Measurements from ENCODE around the gene EHD3.
"Not testable (repeated sequence)": the region's sequence is repeated elsewhere in the genome, so short reads cannot be mapped to it uniquely, and the experiment has no call there.

Gene EHD3

DNA sequence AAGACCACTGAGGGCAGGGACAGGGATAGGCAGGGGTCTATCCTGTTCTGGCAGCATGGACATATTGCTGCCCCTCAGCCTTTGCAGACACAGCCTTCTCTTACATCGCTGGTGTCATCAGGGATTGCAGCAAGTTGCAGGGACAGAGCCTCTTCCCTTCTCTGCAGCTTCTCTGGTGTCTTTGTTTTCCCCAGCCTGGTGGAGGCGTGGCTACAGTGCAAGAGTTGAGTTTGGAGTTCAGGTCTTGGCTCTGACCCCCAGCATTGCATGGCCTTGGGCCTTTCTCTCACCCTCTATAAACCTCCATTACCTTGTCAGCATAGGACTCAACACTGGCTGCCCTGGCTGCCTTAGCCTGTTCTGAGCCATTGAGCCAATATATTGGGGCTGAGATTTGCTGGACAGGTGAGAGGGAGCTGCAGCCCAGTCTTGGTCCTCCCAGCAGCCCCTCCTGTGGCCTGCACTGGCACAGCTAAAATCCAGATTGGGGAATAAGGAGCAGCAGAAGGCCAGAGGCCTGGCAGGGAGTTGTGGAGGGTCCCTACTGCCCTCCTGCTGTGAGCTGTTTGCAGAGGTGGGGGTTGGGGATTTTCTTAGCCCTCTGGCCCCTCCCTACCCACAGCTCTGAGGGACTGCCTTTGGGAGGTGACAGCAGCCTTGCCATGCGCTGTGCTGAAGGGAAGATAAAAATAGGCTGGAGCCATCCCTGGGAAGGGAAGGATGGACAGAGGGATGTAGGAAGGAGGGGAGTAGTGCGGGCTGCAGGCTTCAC, 22.8 kb downstream of the EHD3 start:
- peak; percentile 7 for DNase-seq (ENCODE audit: low spot score)

DNA sequence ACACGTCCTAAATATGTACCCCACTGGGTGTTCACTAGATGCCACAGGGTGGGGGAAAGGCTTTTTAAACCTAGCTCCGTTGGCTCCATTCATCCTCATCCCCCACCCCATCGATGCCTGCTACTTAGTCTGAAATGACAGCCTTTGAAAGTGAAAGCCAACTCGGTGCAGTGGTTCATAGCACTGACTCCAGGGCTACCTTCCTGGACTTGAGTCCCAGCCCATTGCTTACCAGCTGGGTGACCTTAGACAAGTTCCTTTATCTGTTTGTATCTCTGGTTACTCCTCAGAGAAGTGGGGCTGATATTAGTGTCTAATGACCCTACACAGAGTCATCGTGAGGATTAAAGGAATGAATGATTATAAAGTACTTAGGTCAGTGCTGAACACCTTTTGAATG, 24.4 kb downstream of the EHD3 start:
- no peak for DNase-seq (ENCODE audit: low spot score)

DNA sequence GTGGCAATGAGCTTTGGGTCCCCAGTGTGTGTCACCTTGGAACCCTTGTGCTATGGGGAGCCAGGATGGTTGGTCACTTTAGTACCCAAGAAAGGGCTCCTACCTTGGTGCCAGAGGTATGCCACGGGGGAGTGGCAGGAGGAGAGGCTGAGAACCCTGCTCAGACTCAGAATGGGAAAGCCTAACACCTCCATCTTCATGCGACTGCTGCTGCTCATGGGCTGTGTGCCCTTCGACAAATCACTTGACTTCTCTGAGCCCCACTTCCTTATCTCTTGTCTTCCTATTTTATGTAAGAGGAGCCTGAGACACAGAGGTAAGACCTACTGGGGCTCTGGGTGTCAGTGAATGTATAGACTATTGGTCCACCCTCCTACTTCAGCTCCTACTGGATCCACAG, 25.1 kb downstream of the EHD3 start:
- no peak for DNase-seq (ENCODE audit: low spot score)

DNA sequence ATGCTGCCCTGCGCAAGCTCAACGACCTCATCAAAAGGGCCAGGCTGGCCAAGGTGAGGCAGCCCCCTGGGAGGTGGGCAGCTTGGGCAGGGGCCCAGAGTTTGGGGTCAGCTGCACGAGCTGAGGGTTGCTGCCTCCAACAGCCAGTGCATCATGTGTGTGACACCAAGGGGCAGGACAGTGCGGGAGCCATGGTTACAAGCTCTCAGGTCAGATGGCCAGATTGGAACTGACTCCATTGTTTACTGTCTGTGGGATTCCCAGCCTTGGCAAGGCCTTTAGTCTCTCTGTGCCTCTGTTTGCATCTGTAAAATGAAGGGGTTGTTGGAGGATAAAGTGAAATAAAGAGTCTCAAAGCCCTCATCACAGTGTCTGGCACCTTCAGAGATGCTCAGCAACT, 26.9 kb downstream of the EHD3 start:
- no peak for DNase-seq (ENCODE audit: low spot score)

DNA sequence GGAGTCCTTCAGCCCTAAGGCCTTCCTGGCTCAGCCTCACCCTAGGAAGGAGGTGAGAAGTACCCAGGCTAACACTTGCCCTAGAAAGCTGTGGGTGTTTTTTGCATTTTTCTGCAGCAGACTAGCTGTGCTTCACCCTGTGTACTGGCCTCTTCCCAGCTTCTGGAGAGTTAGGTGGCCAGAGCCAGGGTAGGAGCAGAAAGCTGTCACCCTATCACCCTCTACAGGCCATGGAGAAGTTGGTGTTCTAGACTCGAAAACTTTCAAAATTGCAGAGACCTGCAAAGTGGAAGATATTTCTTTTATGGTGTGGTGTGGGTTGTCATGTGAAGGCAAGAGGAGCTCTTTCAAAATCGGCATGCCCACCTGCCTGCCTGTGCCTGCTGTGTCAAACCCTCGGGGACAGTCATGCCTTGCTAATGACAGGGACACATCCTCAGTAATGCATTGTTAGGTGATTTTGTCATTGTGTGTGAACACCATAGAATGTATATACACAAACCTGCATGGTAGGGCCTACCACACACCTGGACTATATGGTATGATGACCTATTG, 29.8 kb downstream of the EHD3 start:
- no peak for DNase-seq (ENCODE audit: low spot score)

DNA sequence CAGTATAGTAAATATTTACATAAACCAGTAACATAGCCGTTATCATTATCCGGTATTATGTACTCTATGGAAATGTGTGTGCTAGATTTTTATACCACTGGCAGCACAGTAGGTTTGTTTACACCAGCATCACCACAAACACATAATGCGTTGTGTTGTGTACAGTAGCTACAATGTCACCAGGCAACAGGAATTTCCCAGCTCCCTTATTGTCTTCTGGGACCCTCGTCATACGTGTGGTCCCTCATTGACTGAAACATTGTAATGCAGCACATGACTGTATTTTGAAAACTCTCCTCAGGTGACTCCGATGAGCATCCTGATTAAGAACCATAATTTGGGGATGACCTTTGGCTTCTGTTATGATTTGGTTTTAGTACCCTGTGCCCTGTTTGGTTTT, 31.3 kb downstream of the EHD3 start:
- no peak for DNase-seq (ENCODE audit: low spot score)

DNA sequence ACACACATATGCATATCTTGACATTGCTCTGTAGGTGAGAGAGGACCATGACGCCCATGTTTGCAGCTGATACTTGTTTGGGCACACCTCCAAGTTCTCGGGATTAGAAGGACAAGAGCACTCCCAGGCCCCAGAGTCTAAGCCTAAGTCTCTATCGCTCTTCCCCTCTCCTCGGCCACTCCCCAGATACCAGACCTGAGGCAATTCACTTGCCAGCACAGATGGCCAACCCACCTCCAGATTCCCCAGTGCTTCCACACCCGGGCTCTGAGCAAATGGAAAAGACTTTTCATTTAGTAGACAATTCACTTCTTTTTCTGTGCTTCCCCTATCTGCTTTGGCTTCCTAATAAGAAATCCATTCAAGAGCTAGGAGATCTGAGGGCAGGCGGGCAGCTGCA, 32.9 kb downstream of the EHD3 start:
- DNase-seq (ENCODE audit: low spot score) = no peak

DNA sequence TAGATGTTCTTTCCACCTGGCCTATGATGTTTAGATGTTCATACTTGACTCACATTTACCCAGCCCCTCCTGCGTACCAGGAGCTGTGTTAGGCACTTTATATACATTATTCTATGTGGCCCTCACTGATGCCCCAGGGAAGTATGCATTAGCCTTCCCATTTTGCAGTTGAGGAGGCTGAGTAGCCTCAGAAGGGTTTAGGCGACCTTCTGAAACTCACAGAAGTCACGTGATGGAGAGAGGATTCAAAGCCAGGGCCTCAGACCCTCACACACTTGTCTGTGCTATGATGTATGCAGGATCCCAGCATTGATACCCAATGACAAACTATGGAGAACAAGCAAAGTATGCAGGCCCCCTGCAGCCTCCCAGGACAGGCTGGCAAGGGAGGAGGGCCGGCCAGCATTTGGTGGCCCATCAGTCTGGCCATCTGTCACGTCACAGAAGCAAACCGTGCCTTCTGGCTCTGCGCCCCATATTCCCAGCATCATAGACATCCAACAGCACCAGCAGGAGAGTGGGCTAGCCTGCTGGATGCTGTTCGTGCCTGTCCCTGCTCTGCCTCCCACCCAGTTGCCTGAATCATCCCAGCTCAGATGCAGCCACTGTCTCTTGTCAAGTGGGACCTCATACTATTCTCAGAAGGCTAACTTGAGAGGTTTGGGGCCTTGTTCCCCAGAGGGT, 33.6 kb downstream of the EHD3 start:
- DNase-seq (ENCODE audit: low spot score) = no peak

DNA sequence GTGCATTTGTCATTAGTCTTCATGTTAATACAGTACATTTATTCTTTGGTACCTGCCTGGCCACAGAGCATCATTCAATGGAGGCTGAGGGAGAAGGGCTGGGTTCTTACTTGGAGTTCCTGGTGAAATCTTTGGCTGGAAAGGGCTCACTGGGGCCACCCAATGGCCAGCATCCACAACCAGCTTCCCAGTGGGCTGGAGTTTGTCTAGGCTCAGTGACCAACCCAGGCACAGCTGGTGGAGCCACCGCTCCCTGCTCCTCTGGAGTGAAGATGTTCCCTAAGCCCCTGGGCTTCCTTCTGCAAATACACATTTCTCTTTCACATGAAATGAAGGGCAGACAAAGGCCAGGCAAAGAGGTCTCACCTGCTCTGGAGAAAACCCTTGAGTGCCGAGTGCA, 34.4 kb downstream of the EHD3 start:
- no peak for DNase-seq (ENCODE audit: low spot score)

DNA sequence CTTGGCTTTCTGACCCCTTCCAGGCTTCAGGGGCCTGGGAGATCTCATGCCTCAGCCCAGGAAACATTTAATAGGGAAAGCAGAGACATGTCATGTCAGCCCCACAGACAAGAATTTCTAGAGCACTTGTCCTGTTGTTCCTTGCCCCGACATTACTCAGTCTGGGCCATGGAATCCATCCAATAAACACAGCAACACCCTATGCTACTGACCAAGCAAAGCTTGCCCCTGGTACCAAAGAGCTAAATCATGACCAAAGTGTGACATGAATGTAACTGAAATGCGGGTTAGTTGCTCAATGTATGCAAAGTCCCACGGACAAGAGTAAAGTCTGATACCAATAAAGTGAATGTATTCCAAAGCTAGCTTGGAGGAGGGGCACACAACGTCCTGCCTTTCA, 35.1 kb downstream of the EHD3 start:
- peak; percentile 20 for DNase-seq (ENCODE audit: low spot score)

DNA sequence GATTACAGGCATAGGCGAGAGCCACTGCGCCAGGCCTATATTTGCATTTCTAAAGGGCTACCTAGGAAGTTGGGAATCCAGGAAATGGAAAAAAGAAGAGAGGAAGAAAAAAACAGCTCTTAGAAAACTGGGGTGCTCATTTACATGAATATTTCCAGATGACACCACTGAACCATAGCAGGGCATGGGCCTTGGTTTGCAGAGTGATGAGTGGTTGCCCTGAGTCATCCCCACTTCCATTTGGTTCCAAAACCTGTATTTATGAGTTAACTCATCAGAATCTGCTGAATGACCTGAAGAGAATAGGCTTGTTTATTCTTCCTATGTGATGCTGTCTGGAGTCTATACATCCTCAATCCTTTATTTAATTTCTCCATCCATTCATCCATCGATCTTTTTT, 36.2 kb downstream of the EHD3 start:
- peak; percentile 90 for DNase-seq (ENCODE audit: low spot score)

DNA sequence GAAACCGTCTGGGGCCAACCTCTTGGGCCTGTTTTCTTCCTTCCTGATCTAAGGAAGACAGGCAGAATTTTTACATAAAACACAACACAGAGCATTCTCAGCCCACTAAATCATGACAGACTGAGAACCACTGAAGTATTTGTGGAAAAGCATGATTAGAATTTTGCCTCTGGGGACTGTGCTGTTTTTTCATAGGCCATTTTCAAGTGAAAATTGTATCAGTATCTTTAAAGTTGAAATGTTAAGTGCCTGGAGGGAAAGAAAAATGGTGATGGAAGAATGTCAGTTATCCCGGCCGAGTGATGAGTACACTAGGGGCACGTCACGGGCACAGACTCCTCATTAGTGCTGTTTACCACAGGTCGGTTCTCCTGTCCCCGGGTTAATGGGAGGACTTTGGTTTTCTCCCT, 36.9 kb downstream of the EHD3 start:
- DNase-seq (ENCODE audit: low spot score) = peak; percentile 20

DNA sequence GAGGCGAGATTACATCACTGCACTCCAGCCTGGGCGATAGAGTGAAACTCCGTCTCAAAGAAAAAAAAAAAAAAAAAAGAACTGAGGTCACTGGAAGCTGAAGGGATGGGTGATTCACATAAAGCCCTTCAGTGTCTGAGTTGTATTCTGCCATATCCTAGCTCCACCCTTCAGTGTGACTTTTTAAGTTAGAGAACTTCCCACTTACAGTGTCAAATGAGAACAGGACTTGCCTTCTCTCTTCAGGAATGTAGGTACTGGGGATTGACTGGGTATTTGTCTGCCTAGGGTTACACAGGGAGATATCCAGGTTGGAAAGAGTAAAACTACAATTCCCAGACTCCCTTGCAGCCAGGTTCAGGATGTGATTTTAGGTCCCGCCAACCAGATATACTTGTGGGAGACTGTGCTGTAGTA, 37.9 kb downstream of the EHD3 start:
- peak; percentile 76 for DNase-seq (ENCODE audit: low spot score)

DNA sequence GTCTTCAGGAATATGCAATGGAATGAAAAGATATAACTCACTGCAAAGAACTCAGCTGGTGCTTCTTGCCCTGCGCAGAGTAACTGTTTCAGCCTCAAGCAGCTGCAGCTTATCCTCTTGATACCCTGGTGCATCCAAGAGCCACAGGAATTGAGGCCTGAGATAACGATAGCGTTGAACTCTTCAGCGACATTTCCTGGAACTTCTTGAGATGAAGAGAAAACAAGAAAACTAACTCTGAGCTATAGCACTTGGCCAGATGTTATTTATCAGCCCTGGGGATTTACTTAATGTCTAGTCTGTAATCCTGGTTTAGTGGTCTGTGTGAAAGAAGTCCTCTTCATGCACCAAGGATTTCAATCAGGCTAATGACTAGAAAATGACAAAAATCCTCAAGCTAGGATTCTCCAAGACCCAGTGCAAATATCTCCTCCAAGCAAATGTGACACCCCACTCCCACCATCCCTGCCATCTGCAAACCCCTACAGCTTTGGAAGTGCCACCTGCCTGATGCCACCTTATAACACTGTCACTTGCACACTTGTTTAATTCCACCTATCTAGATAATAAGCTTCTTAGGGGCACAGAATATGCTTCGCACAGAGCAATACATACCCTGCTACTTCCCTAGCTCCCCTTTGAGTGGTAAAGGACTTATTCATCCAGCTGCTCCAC, 40.6 kb downstream of the EHD3 start:
- DNase-seq (ENCODE audit: low spot score) = no peak

DNA sequence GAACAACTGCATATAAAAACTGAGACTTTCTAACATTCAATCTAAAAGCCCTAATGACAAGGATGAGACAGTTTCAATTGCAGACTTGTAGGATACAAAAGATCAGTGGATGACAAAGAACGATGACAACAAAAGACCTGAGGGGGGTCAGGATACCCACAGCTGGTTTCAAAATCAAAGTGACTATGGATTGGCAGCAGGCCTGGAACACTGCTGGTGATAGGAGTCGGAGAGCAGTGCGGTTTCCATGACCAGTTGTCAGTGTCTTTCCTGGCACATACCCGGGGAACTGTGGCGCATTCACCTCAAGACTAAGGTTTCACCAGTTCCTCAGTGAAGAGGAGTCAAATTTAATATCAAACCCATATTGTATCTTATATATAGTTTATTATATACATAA, 42.0 kb downstream of the EHD3 start:
- DNase-seq (ENCODE audit: low spot score) = no peak

DNA sequence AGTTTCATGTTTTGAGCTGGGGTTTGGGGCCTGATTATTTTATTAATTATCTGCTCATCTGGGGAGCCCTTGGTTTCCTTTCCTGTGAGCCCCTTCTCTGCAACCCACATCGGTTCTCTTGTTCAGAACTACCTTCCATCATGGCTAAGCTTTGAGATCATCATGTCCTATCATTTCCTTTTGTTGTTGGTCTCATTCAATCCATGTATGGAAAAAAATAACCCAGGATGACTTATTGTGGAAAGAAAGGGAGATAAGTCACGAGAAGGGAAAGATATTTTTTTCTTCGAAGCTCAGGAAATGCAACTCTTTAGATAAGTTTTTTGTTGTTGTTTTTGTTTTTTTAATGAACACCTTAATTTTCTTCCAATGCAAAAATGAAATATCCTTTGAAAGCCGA, 43.7 kb downstream of the EHD3 start:
- no peak for DNase-seq (ENCODE audit: low spot score)

DNA sequence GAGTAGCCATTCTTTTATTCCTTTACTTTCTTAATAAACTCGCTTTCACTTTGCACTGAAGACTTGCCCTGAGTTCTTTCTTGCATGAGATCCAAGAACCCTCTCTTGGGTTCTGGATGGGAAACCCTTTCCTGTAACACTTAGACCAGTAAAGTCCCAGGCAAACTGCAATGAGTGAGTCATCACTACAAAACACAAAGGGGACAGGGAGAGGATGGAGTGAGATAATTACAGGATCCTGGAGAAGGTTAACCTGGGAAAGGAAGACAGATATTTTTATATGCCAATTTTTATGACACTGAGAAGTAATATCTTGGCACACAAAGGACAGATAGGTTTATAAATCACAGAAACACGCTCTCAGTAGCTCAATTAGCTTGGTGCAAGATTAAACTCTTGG, 48.7 kb downstream of the EHD3 start:
- DNase-seq (ENCODE audit: low spot score) = no peak

DNA sequence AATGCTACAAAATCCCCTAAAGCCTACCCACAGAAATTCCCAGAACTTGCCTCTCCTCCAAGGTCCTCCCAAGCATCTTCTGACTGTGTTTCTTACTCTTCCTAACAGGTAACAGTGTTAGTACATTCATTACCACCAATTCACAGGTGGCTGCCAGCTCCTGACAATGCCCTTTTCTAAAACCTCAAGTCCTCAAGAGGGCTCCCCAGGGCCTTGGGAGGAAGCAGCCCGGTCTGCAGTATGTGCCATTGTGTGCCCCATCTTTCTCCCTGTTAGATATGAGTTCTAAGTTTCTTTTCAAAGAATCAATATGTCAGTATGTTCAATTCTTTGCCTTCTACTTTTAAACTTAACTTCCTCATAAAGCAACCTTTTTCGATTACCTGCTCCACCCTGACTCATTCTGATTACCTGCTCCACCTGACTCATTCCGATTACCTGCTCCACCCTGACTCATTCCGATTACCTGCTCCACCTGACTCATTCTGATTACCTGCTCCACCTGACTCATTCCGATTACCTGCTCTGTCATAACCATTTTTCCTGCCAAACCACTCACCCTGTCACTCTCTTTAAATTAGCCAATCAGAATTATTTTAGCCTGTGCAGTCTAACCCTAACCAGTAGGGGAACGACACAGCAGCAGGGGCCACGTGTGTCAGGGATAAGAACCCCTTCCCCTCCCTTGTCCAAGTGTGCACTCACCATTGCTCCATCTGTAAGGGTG, 49.4 kb downstream of the EHD3 start:
- not testable (repeated sequence) for DNase-seq (ENCODE audit: low spot score)

DNA sequence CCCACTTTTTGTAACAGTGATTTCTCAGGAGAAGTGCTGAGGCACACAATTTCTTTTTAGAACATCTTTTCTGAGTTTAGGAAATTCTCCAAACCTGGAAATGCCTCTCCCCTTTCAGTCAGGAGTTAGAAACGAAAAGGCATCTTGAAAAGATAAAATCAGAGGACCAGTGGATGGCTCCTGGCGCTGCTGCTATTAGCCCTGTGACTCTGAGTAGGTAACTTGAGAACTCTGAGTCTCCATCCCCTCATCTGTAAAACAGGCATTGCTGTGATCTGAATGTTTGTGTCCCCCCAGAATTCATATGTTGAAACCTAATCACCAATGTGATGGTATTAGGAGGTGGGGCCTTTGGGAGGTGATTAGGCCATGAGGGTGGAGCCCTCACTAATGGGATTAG, 50.2 kb downstream of the EHD3 start:
- no peak for DNase-seq (ENCODE audit: low spot score)

DNA sequence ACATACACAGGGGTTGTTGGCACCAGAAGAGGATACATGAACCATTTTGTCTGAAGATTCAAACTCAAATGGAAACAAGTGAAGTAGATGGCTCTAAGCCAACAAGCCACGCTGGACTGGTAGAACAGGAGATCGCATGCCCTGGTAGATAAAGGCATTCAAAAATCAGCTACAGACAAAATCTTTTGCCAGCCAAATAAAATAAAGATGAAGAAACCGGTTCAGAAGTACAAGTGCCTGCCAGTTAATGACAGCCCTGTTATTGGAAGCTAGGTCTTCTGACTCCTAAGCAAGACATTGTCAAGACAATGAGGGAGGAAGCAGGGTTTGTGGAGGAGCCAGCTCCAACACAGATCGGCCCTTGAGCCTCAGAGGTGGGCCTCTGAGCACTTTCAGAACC, 52.3 kb downstream of the EHD3 start:
- DNase-seq (ENCODE audit: low spot score) = no peak

DNA sequence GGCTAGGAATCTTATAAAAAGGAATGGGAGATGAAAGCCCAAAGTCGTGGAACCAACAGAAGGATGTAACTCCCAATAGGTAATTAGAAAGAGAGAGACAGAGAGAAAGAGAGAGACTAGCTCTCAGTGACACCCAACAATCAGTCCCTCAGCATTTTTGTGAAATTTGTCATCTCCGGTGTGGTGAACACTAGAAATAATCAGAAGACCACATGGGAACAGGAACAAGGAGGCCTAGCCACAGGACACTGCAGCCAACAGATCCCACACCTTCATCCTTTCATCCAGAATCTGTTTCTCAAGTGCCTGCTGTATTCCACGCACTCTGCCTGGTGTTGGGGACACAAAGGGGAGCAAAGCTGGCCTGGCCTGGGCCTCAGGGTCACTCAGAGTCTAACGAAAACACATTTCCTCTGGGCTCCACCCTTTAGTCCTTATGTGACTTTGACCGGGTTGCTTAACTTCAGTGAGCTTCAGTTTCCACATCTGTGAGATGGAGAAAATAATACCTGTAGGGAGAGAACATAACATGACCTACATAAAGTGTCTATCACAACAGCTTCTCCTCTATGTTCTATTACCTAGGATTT, 53.1 kb downstream of the EHD3 start:
- DNase-seq (ENCODE audit: low spot score) = peak; percentile 29

DNA sequence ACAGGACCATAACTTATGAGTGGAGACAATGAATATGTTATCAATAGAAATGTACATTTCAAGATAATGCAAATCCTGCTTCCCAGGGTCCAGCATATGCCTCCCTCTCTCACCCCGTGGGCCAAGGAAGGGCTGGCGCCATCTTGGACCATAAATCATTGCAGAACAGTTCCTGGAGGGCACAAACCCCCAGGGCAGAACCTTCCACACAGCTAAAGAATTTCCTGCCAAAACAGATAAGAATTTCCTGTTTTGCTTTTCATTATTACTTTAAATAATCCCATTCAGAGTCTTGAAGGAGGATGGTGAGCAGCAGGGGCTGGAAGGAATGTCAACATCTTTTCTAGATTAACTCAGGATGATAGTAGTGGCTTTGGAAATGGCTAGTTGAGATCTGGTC, 53.7 kb downstream of the EHD3 start:
- DNase-seq (ENCODE audit: low spot score) = no peak
